Tibial nerve (tissue), 4 donors: ENCODE data around the gene ZNF329. TPM values are rescaled to one million over a fixed set of nuclear protein-coding genes. Genes with fewer than 3 reads are reported as not detected.

Experiments
- DNase-seq, 2 donors: peaks; one replicate each; pipeline ENCODE4 v3.0.0-alpha.2; 2019; ENCODE audit warnings: low spot score in 2 of 2
- H3K27ac ChIP-seq, 4 donors: fragments of 200-600 bp; sonication (generic) in 3 of 4; one replicate each; pipeline ENCODE4 v1.5.1; 2017 to 2019; ENCODE audit warnings: mild to moderate bottlenecking in 1 of 4
- H3K27me3 ChIP-seq, 2 donors: fragments of 200-600 bp; sonication (generic) in 1 of 2; one replicate each; pipeline versions ENCODE4 v1.5.1 to v1.6.0; 2017 to 2019
- H3K36me3 ChIP-seq, 3 donors: fragments of 200-600 bp; sonication (generic); one replicate each; pipeline ENCODE4 v1.5.1; 2018 to 2019
- H3K4me1 ChIP-seq, 4 donors: fragments of 200-600 bp; sonication (generic) in 3 of 4; one replicate each; pipeline ENCODE4 v1.5.1; 2017 to 2019
- H3K4me3 ChIP-seq, 4 donors: fragments of 200-600 bp; sonication (generic) in 3 of 4; one replicate each; pipeline ENCODE4 v1.5.1; 2017 to 2019; ENCODE audit warnings: mild to moderate bottlenecking in 1 of 4, moderate library complexity in 1 of 4
- H3K9me3 ChIP-seq, 4 donors: fragments of 200-600 bp; sonication (generic) in 3 of 4; one replicate each; pipeline ENCODE4 v1.5.1; 2017 to 2019
- CTCF ChIP-seq, 5 experiments: fragments of 200-600 bp in 3 of 5; fragments of 450-650 bp in 2 of 5; sonication (generic) in 3 of 5; IDR thresholded peaks; one replicate each; pipeline ENCODE4 v1.5.1; 2016 to 2019; ENCODE audit warnings: antibody characterized with exemption in 5 of 5, mild to moderate bottlenecking in 3 of 5, moderate library complexity in 2 of 5
- EP300 ChIP-seq, 2 donors: sonication (generic); formaldehyde crosslinking; IDR thresholded peaks; one replicate each; pipeline ENCODE4 v1.6.1; 2017; ENCODE audit warnings: antibody characterized with exemption in 2 of 2, mild to moderate bottlenecking in 1 of 2
- POLR2A ChIP-seq, 2 donors: fragments of 450-650 bp; IDR thresholded peaks; one replicate each; pipeline ENCODE4 v1.6.1; 2017; ENCODE audit warnings: antibody characterized with exemption in 2 of 2, mild to moderate bottlenecking in 2 of 2, moderate library complexity in 2 of 2
- WGBS, 2 donors: methylation state at CpG; one replicate each; pipeline ENCODE4 v1.1.5; 2018; 5-methylcytosine and 5-hydroxymethylcytosine counted together
- total RNA-seq, 4 donors: library from RNA; depleted of rRNA; stranded (reverse); fragments of >200 nt; gene quantifications; one replicate each; pipeline ENCODE4 v1.1.0, GENCODE V29; 2016

The ZNF329 gene
- total RNA-seq, 4 donors from 2014 or later, result 9.3 to 14.0 (median 9.9) TPM

DNA sequence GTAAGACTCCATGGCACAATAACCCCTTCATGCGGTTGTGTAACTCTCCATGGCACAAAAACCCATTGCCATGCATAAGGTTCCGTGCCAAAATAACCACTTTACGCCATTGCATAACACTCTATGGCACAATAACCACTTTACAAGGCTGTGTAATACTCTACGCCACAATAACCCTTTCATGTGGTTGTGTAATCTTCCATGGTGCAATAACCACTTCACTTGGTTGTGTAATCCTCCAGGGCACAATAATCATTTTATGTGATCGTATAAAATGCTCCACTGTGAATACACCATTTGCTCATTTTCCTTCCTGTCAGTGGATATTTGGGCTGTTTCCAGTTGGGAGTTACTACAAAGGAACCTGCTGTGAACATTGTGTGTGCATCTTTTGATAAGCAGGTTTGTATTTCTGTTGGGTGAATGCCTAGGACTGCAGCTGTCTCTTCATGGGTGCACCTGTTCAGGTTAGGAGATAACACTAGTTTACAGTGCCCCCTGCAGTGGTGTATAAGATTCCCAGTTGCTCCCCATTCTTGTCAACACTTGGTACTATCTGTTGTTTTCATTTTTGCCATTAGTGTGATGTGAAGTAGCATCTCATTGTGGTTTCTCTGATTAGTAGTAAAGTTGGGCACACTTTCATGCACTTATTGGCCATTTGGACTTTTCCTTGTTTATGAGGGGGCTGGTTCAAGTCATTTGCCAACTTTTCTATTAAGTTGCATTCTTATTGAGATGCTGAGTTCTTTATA lies 31.4 kb downstream of the ZNF329 start:
- Histone ChIP-seq H3K4me1 (no peaks in the 10 kb centered on the region), H3K27ac (no peak overlapping the region), H3K4me3 (no peak overlapping the region), H3K9me3 (peaks cover 0 to 97% (median 45%) of the 10 kb centered on the region in 4 donors), H3K36me3 (peaks cover 0 to 33% (median 0%) of the 10 kb centered on the region in 3 donors), H3K27me3 (no peaks in the 10 kb centered on the region)
- WGBS, 2 donors, result 81 to 82% methylated on average over 5 of the region's 5 CpGs
- no peak for DNase-seq
- TF ChIP-seq POLR2A (IDR thresholded peaks at IDR 0.05) (no peak), CTCF (IDR thresholded peaks at IDR 0.05) (no peak), EP300 (IDR thresholded peaks at IDR 0.05) (no peak)

GRCh38 chr19:58117841-58118575 lies 32.6 kb downstream of the ZNF329 start:
- Histone ChIP-seq H3K9me3 (peaks cover 0 to 97% (median 42%) of the 10 kb centered on the region in 4 donors), H3K4me1 (no peaks in the 10 kb centered on the region), H3K36me3 (peaks cover 0 to 30% (median 0%) of the 10 kb centered on the region in 3 donors), H3K27me3 (no peaks in the 10 kb centered on the region), H3K4me3 (peak overlapping the region in 1 of 4 donors; percentile 5), H3K27ac (no peak overlapping the region)
- no peak for DNase-seq
- TF ChIP-seq POLR2A (IDR thresholded peaks at IDR 0.05), result no peak
- no peak for TF ChIP-seq CTCF (IDR thresholded peaks at IDR 0.05)
- no peak for TF ChIP-seq EP300 (IDR thresholded peaks at IDR 0.05)
- WGBS, 2 donors, result 5 to 11% methylated on average over 30 to 58 of the region's 77 CpGs

DNA sequence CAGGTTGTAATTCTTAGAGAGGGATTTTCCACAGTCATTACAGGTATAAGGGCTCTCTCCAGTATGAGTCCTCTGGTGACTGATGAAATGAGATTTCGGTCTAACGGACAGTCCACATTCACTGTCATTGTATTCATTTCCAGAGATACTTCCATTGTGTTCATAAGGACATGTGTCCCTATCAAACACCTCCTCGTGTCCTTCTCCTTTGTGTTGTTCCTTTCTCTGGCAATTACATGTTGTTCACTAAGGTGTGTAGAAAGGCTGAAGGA lies 42.1 kb downstream of the ZNF329 start:
- Histone ChIP-seq H3K27me3 (no peaks in the 10 kb centered on the region), H3K9me3 (peaks cover 0 to 97% (median 33%) of the 10 kb centered on the region in 4 donors), H3K4me3 (no peak overlapping the region), H3K36me3 (no peaks in the 10 kb centered on the region), H3K27ac (no peak overlapping the region), H3K4me1 (no peaks in the 10 kb centered on the region)
- no peak for DNase-seq
- 83 to 90% methylated on average over 3 of the region's 3 CpGs for WGBS, 2 donors
- no peak for TF ChIP-seq EP300 (IDR thresholded peaks at IDR 0.05)

GRCh38 chr19:58107778-58108545 lies 42.6 kb downstream of the ZNF329 start:
- WGBS, 2 donors, result 82 to 88% methylated on average over 7 of the region's 7 CpGs
- DNase-seq, result no peak
- no peak for TF ChIP-seq CTCF (IDR thresholded peaks at IDR 0.05)
- no peak for TF ChIP-seq EP300 (IDR thresholded peaks at IDR 0.05)
- TF ChIP-seq POLR2A (IDR thresholded peaks at IDR 0.05), result no peak
- no peaks in the 10 kb centered on the region for H3K36me3 ChIP-seq
- H3K9me3 ChIP-seq, result peaks cover 0 to 97% (median 31%) of the 10 kb centered on the region in 4 donors
- H3K27ac ChIP-seq, result no peak overlapping the region
- no peak overlapping the region for H3K4me3 ChIP-seq
- no peaks in the 10 kb centered on the region for H3K27me3 ChIP-seq
- no peaks in the 10 kb centered on the region for H3K4me1 ChIP-seq

- DNase-seq, result no peak
- no peak for TF ChIP-seq CTCF (IDR thresholded peaks at IDR 0.05)
- TF ChIP-seq EP300 (IDR thresholded peaks at IDR 0.05), result no peak
- TF ChIP-seq POLR2A (IDR thresholded peaks at IDR 0.05), result no peak
- 9 to 17% methylated on average over 2 of the region's 2 CpGs for WGBS, 2 donors
- H3K27ac ChIP-seq, result peak overlapping the region; percentile 95 to 100 (median 97)
- H3K4me1 ChIP-seq, result peaks cover 0 to 18% (median 6%) of the 10 kb centered on the region in 4 donors
- H3K27me3 ChIP-seq, result no peaks in the 10 kb centered on the region
- H3K9me3 ChIP-seq, result peaks cover 0 to 62% (median 3%) of the 10 kb centered on the region in 4 donors
- H3K36me3 ChIP-seq, result peaks cover 0 to 36% (median 0%) of the 10 kb centered on the region in 3 donors
- peak overlapping the region; percentile 55 to 99 (median 95) for H3K4me3 ChIP-seq
Observed at GRCh38 chr19:58098682-58098998, 51.9 kb downstream of the ZNF329 start.
